ENCODE results near the gene SEMA6D.

Gene SEMA6D

GRCh38 chr15:47717036-47717612, at the start of gene SEMA6D:
Gene SEMA6D, plus strand, starts transcription at chr15:47717505. Its CDS starts 42,294 bp downstream, at chr15:47759799.
- DNase-seq = no peak
- no peak for ATAC-seq

DNA sequence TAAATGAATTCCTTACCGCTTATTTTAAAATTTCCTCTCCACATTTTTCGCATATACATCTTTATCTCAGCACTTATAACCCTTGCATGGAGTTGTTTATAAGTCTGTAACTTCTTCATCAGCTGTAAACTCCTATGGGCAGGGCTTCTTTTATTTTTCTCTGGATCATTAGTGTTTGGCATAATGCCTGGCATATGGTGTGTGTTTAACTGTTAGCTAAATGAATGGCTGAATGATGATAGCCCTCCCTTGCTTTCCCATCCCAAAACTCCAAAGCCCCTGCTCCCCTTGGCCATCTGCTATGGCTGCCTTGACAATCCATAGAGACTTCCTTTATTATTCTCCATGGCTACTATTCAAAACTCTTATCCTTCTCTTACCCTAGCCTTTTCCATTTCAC, 48.1 kb upstream of the SEMA6D start:
- no peak for DNase-seq

DNA sequence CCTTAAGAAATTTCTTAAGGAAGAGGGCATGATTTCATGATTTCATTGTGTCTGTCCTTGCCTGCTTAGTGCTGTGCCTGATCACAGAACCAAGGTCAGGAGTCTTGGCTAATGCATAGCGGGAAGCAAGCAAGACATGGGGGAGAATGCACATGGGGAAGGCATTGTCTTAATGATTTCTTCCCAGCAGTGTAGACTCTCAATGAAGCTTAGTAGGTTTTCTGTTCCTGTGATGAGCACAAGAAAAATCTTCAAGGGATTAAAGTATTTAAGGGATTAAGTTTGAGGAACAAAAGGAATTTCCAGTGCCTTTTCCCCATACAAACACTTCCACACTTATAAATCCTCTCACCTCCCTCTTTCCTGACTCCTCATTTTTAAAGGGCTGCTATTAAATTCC, 46.9 kb upstream of the SEMA6D start:
- no peak for ATAC-seq
- no peak for DNase-seq

More for the DNA sequence above, 48.1 kb upstream of the SEMA6D start:
- no peak for ATAC-seq

GRCh38 chr15:47673232-47673761, 44.0 kb upstream of the SEMA6D start:
- ATAC-seq (no peak), DNase-seq (no peak)

- DNase-seq (no peak), ATAC-seq (no peak)
Measured at GRCh38 chr15:47674586-47675232, 42.6 kb upstream of the SEMA6D start.

DNA sequence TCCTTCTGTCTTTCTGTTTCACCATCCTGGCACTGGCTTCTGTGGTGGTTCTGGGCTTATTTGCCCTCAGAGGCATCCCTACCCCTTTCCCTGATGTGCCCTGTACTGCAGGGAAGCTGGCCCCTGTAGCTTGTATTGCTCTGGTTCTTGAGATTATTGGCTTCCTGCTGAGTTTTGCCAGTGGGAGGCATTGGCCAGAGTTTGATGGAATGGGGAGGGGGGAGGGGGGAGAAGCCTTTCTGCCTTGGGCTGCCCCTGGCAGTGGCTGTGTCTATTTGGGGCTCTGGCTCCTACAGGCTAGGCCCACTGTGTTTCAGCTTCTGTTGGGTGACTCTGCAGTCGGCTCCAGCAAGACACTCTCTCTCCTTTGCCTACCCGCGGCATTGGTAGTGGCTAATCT, 41.6 kb upstream of the SEMA6D start:
- ATAC-seq = no peak
- DNase-seq = no peak

DNA sequence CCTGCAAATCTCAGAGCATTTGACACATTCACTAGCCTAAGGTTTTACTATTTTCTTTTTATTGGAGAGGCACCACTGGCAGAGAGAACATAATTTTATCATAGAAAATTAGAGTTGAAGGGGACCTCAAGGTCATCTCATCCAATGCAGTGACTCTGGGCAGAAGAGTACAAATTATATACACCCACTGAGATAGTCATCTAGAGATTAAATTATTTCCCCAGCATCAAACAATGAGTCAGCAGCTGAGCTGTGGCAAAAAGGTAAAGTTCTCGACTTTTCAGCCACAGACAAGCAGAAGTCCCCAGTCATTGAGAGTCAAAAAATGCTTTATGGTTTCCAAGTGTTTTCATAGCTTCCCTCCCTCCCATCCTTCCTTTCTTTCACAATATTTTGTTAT, 39.3 kb upstream of the SEMA6D start:
- ATAC-seq (no peak), DNase-seq (no peak)

DNA sequence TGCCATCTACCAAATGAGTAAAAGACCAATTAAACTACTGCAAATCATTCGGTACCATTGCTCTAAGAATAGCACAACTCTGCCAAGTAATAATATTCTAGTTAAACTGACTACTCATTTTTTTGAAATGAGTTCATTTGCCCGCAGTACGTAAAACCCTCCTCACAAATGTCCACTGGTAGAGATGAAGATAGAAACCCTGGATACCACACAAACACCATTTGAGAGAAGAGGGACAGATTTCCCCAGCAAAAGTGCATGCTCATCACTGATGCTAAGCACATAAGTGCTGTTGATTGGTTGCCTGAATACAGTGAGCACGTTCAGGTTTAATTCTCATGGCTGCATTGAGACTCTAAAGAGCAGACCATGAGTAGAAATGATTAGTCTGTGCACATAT, 34.6 kb upstream of the SEMA6D start:
- ATAC-seq (no peak), DNase-seq (no peak)

DNA sequence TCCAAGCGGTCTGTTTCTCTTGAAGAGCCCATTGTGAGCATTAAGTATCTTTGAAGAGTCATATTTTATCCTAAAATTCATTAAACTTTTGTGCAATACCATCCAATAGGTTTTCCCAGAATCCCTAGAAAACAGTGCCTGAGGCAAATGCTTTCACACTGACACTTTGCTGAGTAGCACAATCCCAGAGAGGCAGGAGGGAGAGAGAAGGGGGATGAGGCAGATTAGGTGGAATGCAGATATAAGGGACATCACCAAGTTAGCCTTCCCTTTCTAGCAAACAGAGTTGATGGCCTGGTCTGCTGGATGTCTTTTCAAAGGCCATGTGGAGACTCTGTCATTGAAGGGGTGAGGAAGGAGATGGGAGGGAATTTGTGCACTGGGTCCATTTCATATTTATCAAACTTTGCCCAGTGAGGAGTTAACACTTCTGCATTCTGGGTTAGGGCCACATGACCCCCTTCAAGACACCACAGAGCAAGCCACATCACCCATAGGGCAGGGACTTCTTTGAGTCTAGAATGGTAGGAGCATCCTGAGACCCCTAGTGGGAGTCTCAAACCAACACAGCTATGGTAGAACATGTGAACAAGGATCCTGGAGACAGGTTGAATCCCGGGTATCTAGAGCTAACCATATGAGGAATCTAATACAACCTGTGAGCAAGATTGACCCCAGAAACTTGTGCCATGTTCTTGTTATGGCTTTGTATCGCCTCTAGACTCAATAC, 32.0 kb upstream of the SEMA6D start:
- DNase-seq = no peak

GRCh38 chr15:47688573-47689086, 28.7 kb upstream of the SEMA6D start:
- ATAC-seq (no peak), DNase-seq (no peak)

More for the DNA sequence above, 32.0 kb upstream of the SEMA6D start:
- no peak for ATAC-seq

DNA sequence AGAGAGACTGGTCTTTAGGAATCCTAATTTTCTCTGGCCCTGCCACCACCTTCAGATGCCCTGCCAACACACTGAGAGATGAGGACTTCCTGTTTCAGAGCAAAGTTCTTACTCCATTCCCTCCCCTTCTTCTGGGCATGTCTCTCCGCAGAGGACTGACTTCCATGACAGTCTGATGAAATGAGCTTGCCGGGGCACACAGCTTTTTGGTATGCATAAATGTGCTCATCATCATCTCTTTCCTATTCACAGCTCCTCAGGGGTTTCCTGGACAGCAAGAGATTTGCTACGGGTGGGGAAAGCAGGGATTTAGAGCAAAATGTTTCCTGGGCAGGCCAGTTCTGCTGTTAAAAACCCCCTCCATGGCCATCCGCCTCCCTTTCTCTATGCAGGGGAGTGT, 27.6 kb upstream of the SEMA6D start:
- DNase-seq (no peak), ATAC-seq (no peak)

- DNase-seq = no peak
Measured at GRCh38 chr15:47691882-47692281, 25.4 kb upstream of the SEMA6D start.

DNA sequence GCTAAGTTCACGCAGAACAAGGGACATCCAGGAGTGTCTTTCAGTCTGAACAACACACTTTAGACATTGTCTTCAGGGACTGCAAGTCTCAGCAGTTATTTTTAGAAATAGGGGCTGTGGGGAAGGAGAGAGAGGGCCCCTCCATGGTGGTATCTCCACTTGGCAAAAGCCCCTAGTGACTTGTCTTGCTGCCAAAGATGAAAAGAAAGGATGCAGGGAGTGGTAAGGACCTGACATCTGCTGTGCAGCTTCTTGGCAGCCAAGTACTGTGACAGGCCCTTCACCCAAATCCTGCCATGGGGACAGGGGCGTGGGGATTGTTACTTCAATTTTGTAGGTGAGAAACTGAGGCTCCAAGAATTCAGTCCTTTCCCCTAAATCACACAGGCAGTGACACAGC, 21.0 kb upstream of the SEMA6D start:
- ATAC-seq = no peak
- no peak for DNase-seq

More at GRCh38 chr15:47691882-47692281, 25.4 kb upstream of the SEMA6D start:
- ATAC-seq = no peak

DNA sequence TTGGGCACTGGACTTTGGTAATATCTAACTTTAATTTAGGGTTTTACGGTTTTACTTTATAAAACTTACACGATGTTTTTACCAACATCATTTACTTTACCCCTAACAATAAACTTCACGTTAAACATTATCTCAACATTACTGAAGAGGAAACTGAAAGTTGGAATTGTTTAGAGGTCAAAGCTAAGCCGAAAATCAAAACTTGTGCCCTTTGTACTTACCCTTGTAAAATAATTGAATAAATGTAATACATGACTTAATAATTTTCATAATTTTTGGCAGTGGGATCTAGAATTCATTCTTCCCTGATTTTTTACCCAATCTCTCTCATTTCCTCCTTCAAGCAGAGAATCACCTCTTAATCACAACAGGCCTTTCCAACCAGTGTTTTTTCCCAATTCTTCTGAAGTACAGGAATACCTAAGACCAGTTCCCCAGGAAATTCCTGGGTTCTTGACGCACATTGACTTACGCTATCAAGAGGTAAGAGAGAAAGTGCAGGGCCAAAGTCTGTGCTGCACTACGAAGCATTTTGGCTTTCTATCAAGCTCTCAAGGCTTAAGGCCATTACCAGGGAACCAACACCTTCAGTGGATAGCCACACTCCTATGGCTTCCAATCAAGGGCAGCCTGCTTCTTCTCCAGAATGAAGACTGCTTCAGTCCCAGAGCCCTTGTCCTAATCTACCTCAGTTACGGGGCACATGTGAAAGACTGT, 11.9 kb upstream of the SEMA6D start:
- ATAC-seq (no peak), DNase-seq (no peak)

DNA sequence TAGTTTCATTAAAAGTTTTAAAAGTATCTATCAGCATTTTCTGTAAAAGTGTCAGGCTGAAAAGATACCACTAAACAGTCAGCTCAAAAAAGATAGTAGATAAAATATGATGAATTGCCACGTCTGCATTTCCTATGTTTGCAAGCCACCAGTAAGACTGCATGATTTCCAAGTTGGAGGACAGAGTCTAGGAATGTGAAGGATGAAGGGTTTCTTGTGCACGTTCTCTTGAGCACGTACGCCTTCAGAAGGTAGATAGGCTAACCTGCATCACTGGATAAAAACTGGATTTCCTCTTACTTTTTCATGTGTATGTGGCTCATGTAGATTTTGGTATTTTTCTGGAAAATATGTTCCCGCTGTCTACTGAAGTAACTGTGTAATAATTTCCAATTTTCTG, 9.9 kb upstream of the SEMA6D start:
- ATAC-seq (no peak), DNase-seq (no peak)

- no peak for ATAC-seq
- DNase-seq = no peak
Measured at GRCh38 chr15:47708161-47708980, 8.9 kb upstream of the SEMA6D start.

DNA sequence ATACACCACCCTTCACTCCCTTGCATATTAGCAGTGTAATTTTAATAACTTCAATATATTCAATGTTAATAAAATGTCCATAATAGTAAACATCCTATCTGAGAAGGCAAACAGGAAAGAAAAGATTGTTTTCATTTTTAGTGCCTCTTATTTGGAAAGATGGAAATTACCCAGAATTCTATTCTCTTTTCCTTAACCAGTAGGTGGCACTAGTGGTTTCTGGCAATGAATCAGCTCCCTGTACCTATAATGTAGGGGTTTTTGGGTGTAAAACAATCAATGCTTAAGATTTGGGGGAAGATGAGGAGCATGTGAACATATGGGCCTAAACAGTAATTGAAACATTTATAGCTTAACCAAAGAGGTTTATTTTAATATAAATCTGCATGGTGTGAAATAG, 5.7 kb upstream of the SEMA6D start:
- ATAC-seq = no peak

GRCh38 chr15:47715402-47715801, 1.9 kb upstream of the SEMA6D start:
- ATAC-seq = no peak

More for the DNA sequence above, 5.7 kb upstream of the SEMA6D start:
- no peak for DNase-seq

DNA sequence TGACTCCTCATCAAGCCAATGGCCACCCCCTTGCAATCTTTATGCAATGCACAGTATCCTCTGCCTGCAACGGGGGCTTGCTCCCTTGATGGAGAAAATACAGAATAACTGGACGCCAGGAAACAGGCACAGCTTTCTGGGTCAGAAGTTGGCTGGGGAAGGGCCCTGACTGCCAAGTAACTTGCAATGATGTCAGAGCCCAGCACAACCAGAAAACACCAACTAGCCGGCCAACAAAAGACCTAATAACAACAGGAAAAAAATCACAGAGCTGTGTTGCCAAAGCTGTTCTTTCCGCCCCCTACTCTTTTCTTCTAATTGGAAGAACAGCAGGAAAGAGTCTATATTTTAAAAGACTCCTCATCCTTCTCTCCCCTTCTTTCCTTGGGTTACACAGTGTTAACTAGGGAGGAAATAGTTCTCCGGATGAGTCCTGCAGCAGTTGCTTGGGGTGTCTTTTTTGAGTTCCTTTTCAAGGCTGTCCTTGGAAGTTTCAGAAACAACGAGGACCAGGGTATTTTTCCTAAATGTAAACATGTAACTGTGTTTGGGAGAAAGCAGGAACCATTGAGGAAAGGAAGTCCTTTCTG, 1.4 kb upstream of the SEMA6D start:
- ATAC-seq = no peak
- DNase-seq = no peak

More at GRCh38 chr15:47715402-47715801, 1.9 kb upstream of the SEMA6D start:
- no peak for DNase-seq

DNA sequence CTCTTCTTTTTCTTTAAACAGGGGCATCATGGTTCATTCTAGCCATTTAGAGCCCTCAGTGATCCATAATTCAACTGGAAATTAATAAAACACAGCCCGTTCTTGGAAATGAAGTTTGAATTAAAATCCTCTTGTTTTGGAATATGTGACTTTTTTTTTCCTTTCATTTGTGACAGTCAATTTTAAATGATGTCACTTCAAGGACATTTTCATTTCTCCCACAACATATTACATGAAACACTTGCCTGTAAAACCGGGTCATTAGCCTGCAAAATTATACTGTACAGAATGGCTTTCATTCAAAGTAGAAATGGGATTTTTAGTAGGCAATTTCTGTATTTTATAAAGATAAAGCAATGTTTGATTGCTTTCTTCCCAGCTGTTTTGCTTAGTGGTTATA, 789 bp upstream of the SEMA6D start:
- ATAC-seq = no peak
- no peak for DNase-seq

All from stimulated activated naive CD8-positive, alpha-beta T cell treated with anti-CD3 and anti-CD28 coated beads, Interleukin-15, Interleukin-2, amounts not matched to agents 100 U/mL and 50 U/mL, for 24 hours (primary cell).